ENCODE data around the gene ABCC8.
"Not testable (repeated sequence)": the region's sequence is repeated elsewhere in the genome, so short reads cannot be mapped to it uniquely, and the experiment has no call there.

ABCC8 gene

GRCh38 chr11:17443926-17444690, 32.5 kb downstream of the ABCC8 start:
- Histone ChIP-seq H3K4me1 (ENCODE audit: insufficient read depth, low read length) (no peaks in the 10 kb centered on the region), H3K36me3 (ENCODE audit: insufficient read depth, low read length) (no peaks in the 10 kb centered on the region), H3K9me3 (ENCODE audit: control insufficient read depth, insufficient read depth, low read length) (peaks cover 2% of the 10 kb centered on the region; the same call in 1 of the 2 replicates), H3K9ac (ENCODE audit: low read depth, low read length) (no peak overlapping the region)

GRCh38 chr11:17443423-17443822, 33.2 kb downstream of the ABCC8 start:
- Histone ChIP-seq H3K4me1 (ENCODE audit: insufficient read depth, low read length) (no peaks in the 10 kb centered on the region), H3K9me3 (ENCODE audit: control insufficient read depth, insufficient read depth, low read length) (peaks cover 2% of the 10 kb centered on the region; the same call in 1 of the 2 replicates), H3K9ac (ENCODE audit: low read depth, low read length) (no peak overlapping the region), H3K36me3 (ENCODE audit: insufficient read depth, low read length) (no peaks in the 10 kb centered on the region)

- Histone ChIP-seq H3K4me1 (ENCODE audit: insufficient read depth, low read length) (no peaks in the 10 kb centered on the region), H3K9ac (ENCODE audit: low read depth, low read length) (no peak overlapping the region), H3K36me3 (ENCODE audit: insufficient read depth, low read length) (no peaks in the 10 kb centered on the region), H3K9me3 (ENCODE audit: control insufficient read depth, insufficient read depth, low read length) (peaks cover 2% of the 10 kb centered on the region; the same call in 1 of the 2 replicates)
Measured at GRCh38 chr11:17443000-17443399, 33.6 kb downstream of the ABCC8 start.

GRCh38 chr11:17439316-17439782, 37.3 kb downstream of the ABCC8 start:
- H3K4me1 ChIP-seq (ENCODE audit: insufficient read depth, low read length) = no peaks in the 10 kb centered on the region
- no peak overlapping the region for H3K9ac ChIP-seq (ENCODE audit: low read depth, low read length)
- no peaks in the 10 kb centered on the region for H3K36me3 ChIP-seq (ENCODE audit: insufficient read depth, low read length)
- peaks cover 2% of the 10 kb centered on the region; the same call in 1 of the 2 replicates for H3K9me3 ChIP-seq (ENCODE audit: control insufficient read depth, insufficient read depth, low read length)

- Histone ChIP-seq H3K9me3 (ENCODE audit: control insufficient read depth, insufficient read depth, low read length) (peaks cover 2% of the 10 kb centered on the region; the same call in 1 of the 2 replicates), H3K9ac (ENCODE audit: low read depth, low read length) (no peak overlapping the region)
Measured at GRCh38 chr11:17437366-17437765, 39.3 kb downstream of the ABCC8 start.

GRCh38 chr11:17434108-17434507, 42.5 kb downstream of the ABCC8 start:
- H3K36me3 ChIP-seq (ENCODE audit: insufficient read depth, low read length) = no peaks in the 10 kb centered on the region
- no peaks in the 10 kb centered on the region for H3K9me3 ChIP-seq (ENCODE audit: control insufficient read depth, insufficient read depth, low read length)
- H3K4me1 ChIP-seq (ENCODE audit: insufficient read depth, low read length) = no peaks in the 10 kb centered on the region
- no peak overlapping the region for H3K9ac ChIP-seq (ENCODE audit: low read depth, low read length)

More at GRCh38 chr11:17437366-17437765, 39.3 kb downstream of the ABCC8 start:
- Histone ChIP-seq H3K36me3 (ENCODE audit: insufficient read depth, low read length) (no peaks in the 10 kb centered on the region), H3K4me1 (ENCODE audit: insufficient read depth, low read length) (no peaks in the 10 kb centered on the region)

- H3K9me3 ChIP-seq (ENCODE audit: control insufficient read depth, insufficient read depth, low read length) = no peaks in the 10 kb centered on the region
- H3K4me1 ChIP-seq (ENCODE audit: insufficient read depth, low read length) = no peaks in the 10 kb centered on the region
- H3K36me3 ChIP-seq (ENCODE audit: insufficient read depth, low read length) = no peaks in the 10 kb centered on the region
- H3K9ac ChIP-seq (ENCODE audit: low read depth, low read length) = no peak overlapping the region
Measured at GRCh38 chr11:17432002-17432401, 44.6 kb downstream of the ABCC8 start.

GRCh38 chr11:17431139-17431538, 45.5 kb downstream of the ABCC8 start:
- Histone ChIP-seq H3K36me3 (ENCODE audit: insufficient read depth, low read length) (no peaks in the 10 kb centered on the region), H3K9ac (ENCODE audit: low read depth, low read length) (no peak overlapping the region), H3K4me1 (ENCODE audit: insufficient read depth, low read length) (no peaks in the 10 kb centered on the region), H3K9me3 (ENCODE audit: control insufficient read depth, insufficient read depth, low read length) (no peaks in the 10 kb centered on the region)

- Histone ChIP-seq H3K4me1 (ENCODE audit: insufficient read depth, low read length) (no peaks in the 10 kb centered on the region), H3K36me3 (ENCODE audit: insufficient read depth, low read length) (no peaks in the 10 kb centered on the region), H3K9ac (ENCODE audit: low read depth, low read length) (no peak overlapping the region), H3K9me3 (ENCODE audit: control insufficient read depth, insufficient read depth, low read length) (no peaks in the 10 kb centered on the region)
Measured at GRCh38 chr11:17430616-17431015, 46.0 kb downstream of the ABCC8 start.

GRCh38 chr11:17428925-17429324, 47.7 kb downstream of the ABCC8 start:
- no peak overlapping the region for H3K9ac ChIP-seq (ENCODE audit: low read depth, low read length)
- H3K9me3 ChIP-seq (ENCODE audit: control insufficient read depth, insufficient read depth, low read length) = no peaks in the 10 kb centered on the region
- no peaks in the 10 kb centered on the region for H3K4me1 ChIP-seq (ENCODE audit: insufficient read depth, low read length)
- no peaks in the 10 kb centered on the region for H3K36me3 ChIP-seq (ENCODE audit: insufficient read depth, low read length)

- Histone ChIP-seq H3K4me1 (ENCODE audit: insufficient read depth, low read length) (no peaks in the 10 kb centered on the region), H3K9me3 (ENCODE audit: control insufficient read depth, insufficient read depth, low read length) (no peaks in the 10 kb centered on the region), H3K36me3 (ENCODE audit: insufficient read depth, low read length) (no peaks in the 10 kb centered on the region), H3K9ac (ENCODE audit: low read depth, low read length) (no peak overlapping the region)
Measured at GRCh38 chr11:17428261-17428660, 48.4 kb downstream of the ABCC8 start.

- H3K9ac ChIP-seq (ENCODE audit: low read depth, low read length); H3K9me3 ChIP-seq (ENCODE audit: control insufficient read depth, insufficient read depth, low read length); H3K36me3 ChIP-seq (ENCODE audit: insufficient read depth, low read length); H3K4me1 ChIP-seq (ENCODE audit: insufficient read depth, low read length): not testable (repeated sequence)
Measured at GRCh38 chr11:17426233-17426632, 50.4 kb downstream of the ABCC8 start.

- H3K36me3 ChIP-seq (ENCODE audit: insufficient read depth, low read length) = no peaks in the 10 kb centered on the region
- H3K9ac ChIP-seq (ENCODE audit: low read depth, low read length) = no peak overlapping the region
- no peaks in the 10 kb centered on the region for H3K9me3 ChIP-seq (ENCODE audit: control insufficient read depth, insufficient read depth, low read length)
- H3K4me1 ChIP-seq (ENCODE audit: insufficient read depth, low read length) = no peaks in the 10 kb centered on the region
Measured at GRCh38 chr11:17423533-17424310, 52.9 kb downstream of the ABCC8 start.

GRCh38 chr11:17421781-17422180, 54.9 kb downstream of the ABCC8 start:
- no peaks in the 10 kb centered on the region for H3K36me3 ChIP-seq (ENCODE audit: insufficient read depth, low read length)

More at GRCh38 chr11:17421781-17422180, 54.9 kb downstream of the ABCC8 start:
- Histone ChIP-seq H3K4me1 (ENCODE audit: insufficient read depth, low read length) (no peaks in the 10 kb centered on the region), H3K9ac (ENCODE audit: low read depth, low read length) (no peak overlapping the region), H3K9me3 (ENCODE audit: control insufficient read depth, insufficient read depth, low read length) (no peaks in the 10 kb centered on the region)

Data from ES-I3 (cell line).